Measurements from ENCODE around the gene OCIAD2.

GRCh38 chr4:48949086-48949485, 42.5 kb upstream of the OCIAD2 start:
- TF ChIP-seq, protein P1, sequence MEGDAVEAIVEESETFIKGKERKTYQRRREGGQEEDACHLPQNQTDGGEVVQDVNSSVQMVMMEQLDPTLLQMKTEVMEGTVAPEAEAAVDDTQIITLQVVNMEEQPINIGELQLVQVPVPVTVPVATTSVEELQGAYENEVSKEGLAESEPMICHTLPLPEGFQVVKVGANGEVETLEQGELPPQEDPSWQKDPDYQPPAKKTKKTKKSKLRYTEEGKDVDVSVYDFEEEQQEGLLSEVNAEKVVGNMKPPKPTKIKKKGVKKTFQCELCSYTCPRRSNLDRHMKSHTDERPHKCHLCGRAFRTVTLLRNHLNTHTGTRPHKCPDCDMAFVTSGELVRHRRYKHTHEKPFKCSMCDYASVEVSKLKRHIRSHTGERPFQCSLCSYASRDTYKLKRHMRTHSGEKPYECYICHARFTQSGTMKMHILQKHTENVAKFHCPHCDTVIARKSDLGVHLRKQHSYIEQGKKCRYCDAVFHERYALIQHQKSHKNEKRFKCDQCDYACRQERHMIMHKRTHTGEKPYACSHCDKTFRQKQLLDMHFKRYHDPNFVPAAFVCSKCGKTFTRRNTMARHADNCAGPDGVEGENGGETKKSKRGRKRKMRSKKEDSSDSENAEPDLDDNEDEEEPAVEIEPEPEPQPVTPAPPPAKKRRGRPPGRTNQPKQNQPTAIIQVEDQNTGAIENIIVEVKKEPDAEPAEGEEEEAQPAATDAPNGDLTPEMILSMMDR (conservative IDR thresholded peaks at IDR 0.05; ENCODE audit: low read depth, low read length): no peak
- no peak for TF ChIP-seq EZH2 (IDR thresholded peaks at IDR 0.05; ENCODE audit: low read length, unreplicated experiment)
